HepG2 (cell line): ENCODE measurements around the gene TH. TPM values are rescaled to one million over a fixed set of nuclear protein-coding genes. Genes with fewer than 3 reads are reported as not detected.

Experiments
- BHLHE40 ChIP-seq: IDR thresholded peaks from 2 replicates; pipeline ENCODE4 v1.6.1; 2011; ENCODE audit warnings: low read length, improper control_type of control experiment
- GATAD1 ChIP-seq: IDR thresholded peaks from 2 replicates; pipeline ENCODE4 v1.6.1; 2016; ENCODE audit warnings: missing genetic modification reagents, missing compliant biosample characterization
- HES4 ChIP-seq: sonication (generic); formaldehyde crosslinking; IDR thresholded peaks from 2 replicates; pipeline ENCODE4 v1.9.0; 2021; ENCODE audit warnings: mild to moderate bottlenecking, missing genetic modification reagents, borderline replicate concordance
- SSRP1 ChIP-seq: IDR thresholded peaks from 2 replicates; pipeline ENCODE4 v1.6.1; 2016; ENCODE audit warnings: control low read depth
- TAF15 ChIP-seq: fragments of 200-400 bp; formaldehyde crosslinking; IDR thresholded peaks from one replicate; pipeline ENCODE4 v1.6.1; 2018; ENCODE audit warnings: mild to moderate bottlenecking, low read depth, low read length; ENCODE audit not compliant: poor library complexity, severe bottlenecking
- ZFP41 ChIP-seq: sonication (generic); formaldehyde crosslinking; IDR thresholded peaks from 2 replicates; pipeline ENCODE4 v1.4.0; 2020; ENCODE audit warnings: mild to moderate bottlenecking, missing genetic modification reagents, borderline replicate concordance
- ZNF333 ChIP-seq: sonication (generic); formaldehyde crosslinking; IDR thresholded peaks from 2 replicates; pipeline ENCODE4 v1.4.0; 2020; ENCODE audit warnings: mild to moderate bottlenecking, missing genetic modification reagents, borderline replicate concordance
- ZSCAN21 ChIP-seq: sonication (generic); formaldehyde crosslinking; IDR thresholded peaks from 2 replicates; pipeline ENCODE4 v1.8.0; 2022; ENCODE audit warnings: mild to moderate bottlenecking, missing genetic modification reagents, moderate library complexity, borderline replicate concordance
- polyA plus RNA-seq, 8 experiments: library from polyadenylated mRNA; depleted of rRNA in 3 of 8; stranded (reverse) in 7 of 8; unstranded in 1 of 8; fragments of >200 nt; fragmentation: Illumina TruSeq in 4 of 8; extraction: Trizol in 4 of 8; gene quantifications; 2 replicates each; pipeline versions ENCODE4 v1.2.1 to v1.2.3, GENCODE V29; 2011 to 2016; ENCODE audit warnings: low read depth in 4 of 8, missing spikeins in 1 of 8, mixed read lengths in 1 of 8; ENCODE audit not compliant: insufficient read depth in 1 of 8
- total RNA-seq, 5 experiments: library from RNA; depleted of rRNA; stranded (reverse); fragments of >200 nt; fragmentation: Illumina TruSeq; extraction: Trizol; gene quantifications; 2 replicates each; pipeline ENCODE4 v1.2.3, GENCODE V29; 2016; ENCODE audit warnings: low read depth in 1 of 5
- TF ChIP-seq, protein P1 (sequence below): sonication (generic); formaldehyde crosslinking; IDR thresholded peaks from 2 replicates; pipeline ENCODE4 v1.5.0; 2020; ENCODE audit warnings: missing genetic modification reagents, mild to moderate bottlenecking, borderline replicate concordance
- TF ChIP-seq, protein P2 (sequence below): sonication (generic); formaldehyde crosslinking; IDR thresholded peaks from 2 replicates; pipeline ENCODE4 v1.8.0; 2022; ENCODE audit warnings: mild to moderate bottlenecking, missing genetic modification reagents, moderate library complexity
- TF ChIP-seq, protein P3 (sequence below): sonication (generic); formaldehyde crosslinking; IDR thresholded peaks from 2 replicates; pipeline ENCODE4 v1.4.0; 2020; ENCODE audit warnings: mild to moderate bottlenecking, missing genetic modification reagents
- TF ChIP-seq, protein P4 (sequence below): IDR thresholded peaks from 2 replicates; pipeline ENCODE4 v1.6.1; 2016; ENCODE audit warnings: low read depth, control low read depth
- TF ChIP-seq, protein P5 (sequence below): sonication (generic); formaldehyde crosslinking; conservative IDR thresholded peaks from 2 replicates; pipeline ENCODE4 v1.5.0; 2020; ENCODE audit warnings: missing genetic modification reagents
- TF ChIP-seq, protein P6 (sequence below): IDR thresholded peaks from 2 replicates; pipeline ENCODE4 v1.6.1; 2016; ENCODE audit warnings: low read depth, missing genetic modification reagents, missing compliant biosample characterization
- TF ChIP-seq, protein P7 (sequence below): sonication (generic); formaldehyde crosslinking; IDR thresholded peaks from 2 replicates; pipeline ENCODE4 v1.4.0; 2020; ENCODE audit warnings: missing genetic modification reagents, borderline replicate concordance

TH gene
- total and polyA plus RNA-seq, 2 of the 13 experiments (the other 11 are each of a cell fraction or from before 2014, with no cell fraction given): 0.36 TPM; not detected in 1

DNA sequence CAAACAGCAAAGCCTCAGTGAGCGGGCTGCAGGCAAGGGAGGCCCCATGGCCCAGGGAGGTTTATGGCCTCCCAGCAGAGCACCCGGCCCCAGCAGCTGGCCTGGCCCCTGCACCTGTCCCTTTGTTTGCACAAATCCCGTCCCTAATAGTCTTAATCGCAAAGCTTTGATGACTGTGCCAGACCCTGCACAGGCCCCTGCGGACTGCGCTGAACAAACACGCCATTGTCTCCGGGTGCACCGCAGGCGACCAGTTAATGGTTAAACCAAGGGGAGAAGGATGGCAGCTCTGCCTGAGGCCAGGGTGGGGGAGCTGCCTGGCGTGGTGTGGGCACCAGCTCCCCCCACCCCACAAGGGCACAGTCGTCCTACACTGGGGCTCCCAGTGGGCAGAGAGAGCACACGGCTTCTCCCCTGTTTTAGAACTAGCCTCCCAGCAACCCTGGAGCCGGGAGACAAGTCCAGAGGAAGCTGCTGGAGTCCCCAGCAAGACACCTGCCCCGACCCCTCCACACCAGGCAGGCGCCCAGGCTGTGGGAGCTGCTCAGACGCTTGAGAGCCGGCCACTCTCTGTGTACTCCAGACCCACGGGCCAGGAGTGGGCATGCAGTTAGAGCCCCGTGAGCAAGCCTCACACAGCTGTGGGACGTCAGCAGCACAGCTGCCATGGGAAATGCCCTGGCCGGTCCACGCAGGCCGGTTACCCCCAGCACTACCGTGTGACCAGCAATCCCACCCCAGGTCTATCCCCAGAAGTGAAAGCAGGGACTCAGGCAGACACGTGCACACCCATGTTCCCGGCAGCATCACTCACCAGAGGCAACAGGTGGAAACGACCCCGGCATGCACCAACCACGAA, 39.7 kb upstream of the TH start (continued):
- TF ChIP-seq HES4 (CRISPR knock-in tag) (no peak), ZNF333 (CRISPR knock-in tag) (no peak), TAF15 (peak; percentile 40), SSRP1 (CRISPR knock-in tag) (no peak; the same call in none of the 2 replicates), GATAD1 (peak; percentile 62), ZFP41 (CRISPR knock-in tag) (no peak), BHLHE40 (peak; percentile 85), ZSCAN21 (CRISPR knock-in tag) (peak; percentile 92)
- TF ChIP-seq, protein P1, sequence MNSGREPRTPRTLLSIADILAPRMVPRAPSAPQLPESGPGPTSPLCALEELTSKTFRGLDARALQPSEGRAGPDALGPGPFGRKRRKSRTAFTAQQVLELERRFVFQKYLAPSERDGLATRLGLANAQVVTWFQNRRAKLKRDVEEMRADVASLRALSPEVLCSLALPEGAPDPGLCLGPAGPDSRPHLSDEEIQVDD (CRISPR knock-in tag): no peak
- TF ChIP-seq, protein P2, sequence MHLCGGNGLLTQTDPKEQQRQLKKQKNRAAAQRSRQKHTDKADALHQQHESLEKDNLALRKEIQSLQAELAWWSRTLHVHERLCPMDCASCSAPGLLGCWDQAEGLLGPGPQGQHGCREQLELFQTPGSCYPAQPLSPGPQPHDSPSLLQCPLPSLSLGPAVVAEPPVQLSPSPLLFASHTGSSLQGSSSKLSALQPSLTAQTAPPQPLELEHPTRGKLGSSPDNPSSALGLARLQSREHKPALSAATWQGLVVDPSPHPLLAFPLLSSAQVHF (CRISPR knock-in tag): no peak; the same call in 1 of the 2 replicates
- TF ChIP-seq, protein P3, sequence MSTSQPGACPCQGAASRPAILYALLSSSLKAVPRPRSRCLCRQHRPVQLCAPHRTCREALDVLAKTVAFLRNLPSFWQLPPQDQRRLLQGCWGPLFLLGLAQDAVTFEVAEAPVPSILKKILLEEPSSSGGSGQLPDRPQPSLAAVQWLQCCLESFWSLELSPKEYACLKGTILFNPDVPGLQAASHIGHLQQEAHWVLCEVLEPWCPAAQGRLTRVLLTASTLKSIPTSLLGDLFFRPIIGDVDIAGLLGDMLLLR (CRISPR knock-in tag): peak; percentile 73; the same call in 1 of the 2 replicates
- TF ChIP-seq, protein P4, sequence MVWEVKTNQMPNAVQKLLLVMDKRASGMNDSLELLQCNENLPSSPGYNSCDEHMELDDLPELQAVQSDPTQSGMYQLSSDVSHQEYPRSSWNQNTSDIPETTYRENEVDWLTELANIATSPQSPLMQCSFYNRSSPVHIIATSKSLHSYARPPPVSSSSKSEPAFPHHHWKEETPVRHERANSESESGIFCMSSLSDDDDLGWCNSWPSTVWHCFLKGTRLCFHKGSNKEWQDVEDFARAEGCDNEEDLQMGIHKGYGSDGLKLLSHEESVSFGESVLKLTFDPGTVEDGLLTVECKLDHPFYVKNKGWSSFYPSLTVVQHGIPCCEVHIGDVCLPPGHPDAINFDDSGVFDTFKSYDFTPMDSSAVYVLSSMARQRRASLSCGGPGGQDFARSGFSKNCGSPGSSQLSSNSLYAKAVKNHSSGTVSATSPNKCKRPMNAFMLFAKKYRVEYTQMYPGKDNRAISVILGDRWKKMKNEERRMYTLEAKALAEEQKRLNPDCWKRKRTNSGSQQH (CRISPR knock-in tag): 0 out of 2 replicates have a peak, but pooled peaks have one; percentile 71
- TF ChIP-seq, protein P5, sequence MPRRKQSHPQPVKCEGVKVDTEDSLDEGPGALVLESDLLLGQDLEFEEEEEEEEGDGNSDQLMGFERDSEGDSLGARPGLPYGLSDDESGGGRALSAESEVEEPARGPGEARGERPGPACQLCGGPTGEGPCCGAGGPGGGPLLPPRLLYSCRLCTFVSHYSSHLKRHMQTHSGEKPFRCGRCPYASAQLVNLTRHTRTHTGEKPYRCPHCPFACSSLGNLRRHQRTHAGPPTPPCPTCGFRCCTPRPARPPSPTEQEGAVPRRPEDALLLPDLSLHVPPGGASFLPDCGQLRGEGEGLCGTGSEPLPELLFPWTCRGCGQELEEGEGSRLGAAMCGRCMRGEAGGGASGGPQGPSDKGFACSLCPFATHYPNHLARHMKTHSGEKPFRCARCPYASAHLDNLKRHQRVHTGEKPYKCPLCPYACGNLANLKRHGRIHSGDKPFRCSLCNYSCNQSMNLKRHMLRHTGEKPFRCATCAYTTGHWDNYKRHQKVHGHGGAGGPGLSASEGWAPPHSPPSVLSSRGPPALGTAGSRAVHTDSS (CRISPR knock-in tag): no peak
- TF ChIP-seq, protein P6, sequence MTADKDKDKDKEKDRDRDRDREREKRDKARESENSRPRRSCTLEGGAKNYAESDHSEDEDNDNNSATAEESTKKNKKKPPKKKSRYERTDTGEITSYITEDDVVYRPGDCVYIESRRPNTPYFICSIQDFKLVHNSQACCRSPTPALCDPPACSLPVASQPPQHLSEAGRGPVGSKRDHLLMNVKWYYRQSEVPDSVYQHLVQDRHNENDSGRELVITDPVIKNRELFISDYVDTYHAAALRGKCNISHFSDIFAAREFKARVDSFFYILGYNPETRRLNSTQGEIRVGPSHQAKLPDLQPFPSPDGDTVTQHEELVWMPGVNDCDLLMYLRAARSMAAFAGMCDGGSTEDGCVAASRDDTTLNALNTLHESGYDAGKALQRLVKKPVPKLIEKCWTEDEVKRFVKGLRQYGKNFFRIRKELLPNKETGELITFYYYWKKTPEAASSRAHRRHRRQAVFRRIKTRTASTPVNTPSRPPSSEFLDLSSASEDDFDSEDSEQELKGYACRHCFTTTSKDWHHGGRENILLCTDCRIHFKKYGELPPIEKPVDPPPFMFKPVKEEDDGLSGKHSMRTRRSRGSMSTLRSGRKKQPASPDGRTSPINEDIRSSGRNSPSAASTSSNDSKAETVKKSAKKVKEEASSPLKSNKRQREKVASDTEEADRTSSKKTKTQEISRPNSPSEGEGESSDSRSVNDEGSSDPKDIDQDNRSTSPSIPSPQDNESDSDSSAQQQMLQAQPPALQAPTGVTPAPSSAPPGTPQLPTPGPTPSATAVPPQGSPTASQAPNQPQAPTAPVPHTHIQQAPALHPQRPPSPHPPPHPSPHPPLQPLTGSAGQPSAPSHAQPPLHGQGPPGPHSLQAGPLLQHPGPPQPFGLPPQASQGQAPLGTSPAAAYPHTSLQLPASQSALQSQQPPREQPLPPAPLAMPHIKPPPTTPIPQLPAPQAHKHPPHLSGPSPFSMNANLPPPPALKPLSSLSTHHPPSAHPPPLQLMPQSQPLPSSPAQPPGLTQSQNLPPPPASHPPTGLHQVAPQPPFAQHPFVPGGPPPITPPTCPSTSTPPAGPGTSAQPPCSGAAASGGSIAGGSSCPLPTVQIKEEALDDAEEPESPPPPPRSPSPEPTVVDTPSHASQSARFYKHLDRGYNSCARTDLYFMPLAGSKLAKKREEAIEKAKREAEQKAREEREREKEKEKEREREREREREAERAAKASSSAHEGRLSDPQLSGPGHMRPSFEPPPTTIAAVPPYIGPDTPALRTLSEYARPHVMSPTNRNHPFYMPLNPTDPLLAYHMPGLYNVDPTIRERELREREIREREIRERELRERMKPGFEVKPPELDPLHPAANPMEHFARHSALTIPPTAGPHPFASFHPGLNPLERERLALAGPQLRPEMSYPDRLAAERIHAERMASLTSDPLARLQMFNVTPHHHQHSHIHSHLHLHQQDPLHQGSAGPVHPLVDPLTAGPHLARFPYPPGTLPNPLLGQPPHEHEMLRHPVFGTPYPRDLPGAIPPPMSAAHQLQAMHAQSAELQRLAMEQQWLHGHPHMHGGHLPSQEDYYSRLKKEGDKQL (CRISPR knock-in tag): peak; percentile 97
- TF ChIP-seq, protein P7, sequence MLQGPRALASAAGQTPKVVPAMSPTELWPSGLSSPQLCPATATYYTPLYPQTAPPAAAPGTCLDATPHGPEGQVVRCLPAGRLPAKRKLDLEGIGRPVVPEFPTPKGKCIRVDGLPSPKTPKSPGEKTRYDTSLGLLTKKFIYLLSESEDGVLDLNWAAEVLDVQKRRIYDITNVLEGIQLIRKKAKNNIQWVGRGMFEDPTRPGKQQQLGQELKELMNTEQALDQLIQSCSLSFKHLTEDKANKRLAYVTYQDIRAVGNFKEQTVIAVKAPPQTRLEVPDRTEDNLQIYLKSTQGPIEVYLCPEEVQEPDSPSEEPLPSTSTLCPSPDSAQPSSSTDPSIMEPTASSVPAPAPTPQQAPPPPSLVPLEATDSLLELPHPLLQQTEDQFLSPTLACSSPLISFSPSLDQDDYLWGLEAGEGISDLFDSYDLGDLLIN (CRISPR knock-in tag): no peak
